Neural cell (in vitro differentiated cells): ENCODE measurements around the gene EMC9. TPM values are rescaled to one million over a fixed set of nuclear protein-coding genes. Genes with fewer than 3 reads are reported as not detected.
A peak's percentile ranks its signal among the peaks of the same experiment; 100 is the strongest.

Experiments used
- H2AFZ ChIP-seq: fragments of 200-600, 300-800 bp; sonication (generic), shearing (Covaris generic); 2 replicates; pipeline ENCODE4 v1.6.0; 2014; ENCODE audit warnings: low read depth, mild to moderate bottlenecking, antibody characterized with exemption, low read length, moderate library complexity
- H3F3A ChIP-seq: fragments of 200-600 bp; shearing (Covaris generic); 2 replicates; pipeline ENCODE4 v1.6.1; 2016; ENCODE audit warnings: mild to moderate bottlenecking, moderate library complexity, mixed read lengths, antibody characterized with exemption, low read length; ENCODE audit not compliant: insufficient read depth, poor library complexity, severe bottlenecking
- H3K27ac ChIP-seq: fragments of 200-600, 300-800 bp; sonication (generic), shearing (Covaris generic); 2 replicates; pipeline ENCODE4 v1.5.1; 2014; ENCODE audit warnings: mild to moderate bottlenecking, low read length, moderate library complexity
- H3K27me3 ChIP-seq: fragments of 300-800, 200-600 bp; sonication (generic), shearing (Covaris generic); 2 replicates; pipeline ENCODE4 v1.6.0; 2014; ENCODE audit warnings: mild to moderate bottlenecking, low read depth, low read length, moderate library complexity; ENCODE audit not compliant: insufficient read depth
- H3K36me3 ChIP-seq: fragments of 300-800, 200-600 bp; sonication (generic), shearing (Covaris generic); 2 replicates; pipeline ENCODE4 v1.5.1; 2014; ENCODE audit warnings: mild to moderate bottlenecking, antibody characterized with exemption, low read length, moderate library complexity; ENCODE audit not compliant: insufficient read depth
- H3K4me2 ChIP-seq: fragments of 300-800, 200-600 bp; sonication (generic), shearing (Covaris generic); 2 replicates; pipeline ENCODE4 v1.6.0; 2014; ENCODE audit warnings: mild to moderate bottlenecking, low read length
- H3K4me3 ChIP-seq: fragments of 300-800, 200-600 bp; sonication (generic), shearing (Covaris generic); 2 replicates; pipeline ENCODE4 v1.5.1; 2014; ENCODE audit warnings: mild to moderate bottlenecking, low read length, moderate library complexity
- H3K79me2 ChIP-seq: fragments of 200-600 bp; shearing (Covaris generic); replicated peaks from 2 replicates; pipeline ENCODE4 v1.6.0; 2014; ENCODE audit warnings: mild to moderate bottlenecking, low read length, moderate library complexity; ENCODE audit not compliant: insufficient read depth
- H3K9ac ChIP-seq: fragments of 300-800, 200-600 bp; sonication (generic), shearing (Covaris generic); 2 replicates; pipeline ENCODE4 v1.6.1; 2016; ENCODE audit warnings: mild to moderate bottlenecking, low read length, mixed read lengths
- H3K9me2 ChIP-seq: fragments of 200-600 bp; shearing (Covaris generic); 2 replicates; pipeline ENCODE4 v1.6.1; 2016; ENCODE audit warnings: mild to moderate bottlenecking, low read length, mixed read lengths; ENCODE audit not compliant: insufficient read depth
- H3K9me3 ChIP-seq: fragments of 200-600, 300-800 bp; sonication (generic), shearing (Covaris generic); 2 replicates; pipeline ENCODE4 v1.6.1; 2016; ENCODE audit warnings: mild to moderate bottlenecking, mixed run types, low read length, moderate library complexity, mixed read lengths
- H4K20me1 ChIP-seq: fragments of 200-600 bp; shearing (Covaris generic); 2 replicates; pipeline ENCODE4 v1.6.1; 2016; ENCODE audit warnings: mild to moderate bottlenecking, mixed run types; ENCODE audit not compliant: insufficient read depth
- EP300 ChIP-seq: fragments of 450-650 bp; conservative IDR thresholded peaks from 2 replicates; pipeline ENCODE4 v1.6.1; 2014; ENCODE audit warnings: antibody characterized with exemption, mild to moderate bottlenecking, moderate library complexity; ENCODE audit not compliant: poor library complexity, severe bottlenecking
- EZH2 ChIP-seq: fragments of 200-600, 300-800 bp; shearing (Covaris generic), sonication (generic); IDR thresholded peaks from 2 replicates; pipeline ENCODE4 v1.6.1; 2014; ENCODE audit warnings: antibody characterized with exemption, low read length, borderline replicate concordance, mild to moderate bottlenecking; ENCODE audit not compliant: insufficient read depth, poor library complexity, severe bottlenecking
- MXI1 ChIP-seq: fragments of 450-650 bp; conservative IDR thresholded peaks from 2 replicates; pipeline ENCODE4 v1.6.1; 2014; ENCODE audit warnings: antibody characterized with exemption, mild to moderate bottlenecking; ENCODE audit not compliant: poor library complexity, severe bottlenecking
- POLR2AphosphoS5 ChIP-seq: IDR thresholded peaks from 2 replicates; pipeline ENCODE4 v1.6.1; 2012
- RAD21 ChIP-seq: fragments of 450-650 bp; conservative IDR thresholded peaks from 2 replicates; pipeline ENCODE4 v1.6.1; 2014; ENCODE audit warnings: antibody characterized with exemption, mild to moderate bottlenecking, moderate library complexity
- SMC3 ChIP-seq: fragments of 450-650 bp; conservative IDR thresholded peaks from 2 replicates; pipeline ENCODE4 v1.6.1; 2014; ENCODE audit warnings: antibody characterized with exemption, mild to moderate bottlenecking, moderate library complexity; ENCODE audit not compliant: poor library complexity
- TAF1 ChIP-seq: IDR thresholded peaks from 2 replicates; pipeline ENCODE4 v1.6.1; 2012; ENCODE audit warnings: low read depth
- polyA plus RNA-seq: library from polyadenylated mRNA; depleted of rRNA; stranded (reverse); fragments of >200 nt; gene quantifications from 2 replicates; pipeline ENCODE4 v1.2.3, GENCODE V29; 2014
- TF ChIP-seq, protein P1 (sequence below): fragments of 450-650 bp; IDR thresholded peaks from 2 replicates; pipeline ENCODE4 v1.5.1; 2014; ENCODE audit warnings: antibody characterized with exemption, mild to moderate bottlenecking, moderate library complexity; ENCODE audit not compliant: poor library complexity, severe bottlenecking
- TF ChIP-seq, protein P2 (sequence below): IDR thresholded peaks from 2 replicates; pipeline ENCODE4 v1.6.1; 2012; ENCODE audit warnings: borderline replicate concordance

The EMC9 gene
- polyA plus RNA-seq, 1 donor from 2014 or later = 45.1 TPM

DNA sequence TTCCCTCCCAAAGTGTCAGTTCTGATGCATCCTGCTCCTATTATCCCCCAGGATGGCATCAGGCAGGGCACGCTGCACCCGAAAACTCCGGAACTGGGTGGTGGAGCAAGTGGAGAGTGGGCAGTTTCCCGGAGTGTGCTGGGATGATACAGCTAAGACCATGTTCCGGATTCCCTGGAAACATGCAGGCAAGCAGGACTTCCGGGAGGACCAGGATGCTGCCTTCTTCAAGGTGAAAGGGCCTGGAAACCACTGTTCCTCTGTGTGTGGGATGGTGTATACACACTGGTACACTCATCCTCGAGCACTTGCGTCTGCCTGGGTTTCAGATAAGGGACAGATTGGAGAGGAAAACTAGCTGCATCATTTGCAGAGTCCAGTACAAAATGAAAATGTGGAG lies 20.7 kb upstream of the EMC9 start:
- Histone ChIP-seq H3K36me3 (no peaks in the 10 kb centered on the region), H2AFZ (no peak overlapping the region), H3K9me3 (no peaks in the 10 kb centered on the region), H3K27ac (no peak overlapping the region), H3K9me2 (no peaks in the 10 kb centered on the region), H3K4me2 (no peak overlapping the region), H3F3A (no peaks in the 10 kb centered on the region), H3K79me2 (no peaks in the 10 kb centered on the region), H3K4me3 (no peak overlapping the region), H3K27me3 (no peaks in the 10 kb centered on the region), H4K20me1 (no peaks in the 10 kb centered on the region), H3K9ac (no peak overlapping the region)
- TF ChIP-seq EP300 (no peak), RAD21 (no peak), MXI1 (no peak), POLR2AphosphoS5 (no peak), TAF1 (no peak), SMC3 (no peak), EZH2 (no peak)
- TF ChIP-seq, protein P1, sequence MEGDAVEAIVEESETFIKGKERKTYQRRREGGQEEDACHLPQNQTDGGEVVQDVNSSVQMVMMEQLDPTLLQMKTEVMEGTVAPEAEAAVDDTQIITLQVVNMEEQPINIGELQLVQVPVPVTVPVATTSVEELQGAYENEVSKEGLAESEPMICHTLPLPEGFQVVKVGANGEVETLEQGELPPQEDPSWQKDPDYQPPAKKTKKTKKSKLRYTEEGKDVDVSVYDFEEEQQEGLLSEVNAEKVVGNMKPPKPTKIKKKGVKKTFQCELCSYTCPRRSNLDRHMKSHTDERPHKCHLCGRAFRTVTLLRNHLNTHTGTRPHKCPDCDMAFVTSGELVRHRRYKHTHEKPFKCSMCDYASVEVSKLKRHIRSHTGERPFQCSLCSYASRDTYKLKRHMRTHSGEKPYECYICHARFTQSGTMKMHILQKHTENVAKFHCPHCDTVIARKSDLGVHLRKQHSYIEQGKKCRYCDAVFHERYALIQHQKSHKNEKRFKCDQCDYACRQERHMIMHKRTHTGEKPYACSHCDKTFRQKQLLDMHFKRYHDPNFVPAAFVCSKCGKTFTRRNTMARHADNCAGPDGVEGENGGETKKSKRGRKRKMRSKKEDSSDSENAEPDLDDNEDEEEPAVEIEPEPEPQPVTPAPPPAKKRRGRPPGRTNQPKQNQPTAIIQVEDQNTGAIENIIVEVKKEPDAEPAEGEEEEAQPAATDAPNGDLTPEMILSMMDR = no peak
- TF ChIP-seq, protein P2, sequence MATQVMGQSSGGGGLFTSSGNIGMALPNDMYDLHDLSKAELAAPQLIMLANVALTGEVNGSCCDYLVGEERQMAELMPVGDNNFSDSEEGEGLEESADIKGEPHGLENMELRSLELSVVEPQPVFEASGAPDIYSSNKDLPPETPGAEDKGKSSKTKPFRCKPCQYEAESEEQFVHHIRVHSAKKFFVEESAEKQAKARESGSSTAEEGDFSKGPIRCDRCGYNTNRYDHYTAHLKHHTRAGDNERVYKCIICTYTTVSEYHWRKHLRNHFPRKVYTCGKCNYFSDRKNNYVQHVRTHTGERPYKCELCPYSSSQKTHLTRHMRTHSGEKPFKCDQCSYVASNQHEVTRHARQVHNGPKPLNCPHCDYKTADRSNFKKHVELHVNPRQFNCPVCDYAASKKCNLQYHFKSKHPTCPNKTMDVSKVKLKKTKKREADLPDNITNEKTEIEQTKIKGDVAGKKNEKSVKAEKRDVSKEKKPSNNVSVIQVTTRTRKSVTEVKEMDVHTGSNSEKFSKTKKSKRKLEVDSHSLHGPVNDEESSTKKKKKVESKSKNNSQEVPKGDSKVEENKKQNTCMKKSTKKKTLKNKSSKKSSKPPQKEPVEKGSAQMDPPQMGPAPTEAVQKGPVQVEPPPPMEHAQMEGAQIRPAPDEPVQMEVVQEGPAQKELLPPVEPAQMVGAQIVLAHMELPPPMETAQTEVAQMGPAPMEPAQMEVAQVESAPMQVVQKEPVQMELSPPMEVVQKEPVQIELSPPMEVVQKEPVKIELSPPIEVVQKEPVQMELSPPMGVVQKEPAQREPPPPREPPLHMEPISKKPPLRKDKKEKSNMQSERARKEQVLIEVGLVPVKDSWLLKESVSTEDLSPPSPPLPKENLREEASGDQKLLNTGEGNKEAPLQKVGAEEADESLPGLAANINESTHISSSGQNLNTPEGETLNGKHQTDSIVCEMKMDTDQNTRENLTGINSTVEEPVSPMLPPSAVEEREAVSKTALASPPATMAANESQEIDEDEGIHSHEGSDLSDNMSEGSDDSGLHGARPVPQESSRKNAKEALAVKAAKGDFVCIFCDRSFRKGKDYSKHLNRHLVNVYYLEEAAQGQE = no peak

DNA sequence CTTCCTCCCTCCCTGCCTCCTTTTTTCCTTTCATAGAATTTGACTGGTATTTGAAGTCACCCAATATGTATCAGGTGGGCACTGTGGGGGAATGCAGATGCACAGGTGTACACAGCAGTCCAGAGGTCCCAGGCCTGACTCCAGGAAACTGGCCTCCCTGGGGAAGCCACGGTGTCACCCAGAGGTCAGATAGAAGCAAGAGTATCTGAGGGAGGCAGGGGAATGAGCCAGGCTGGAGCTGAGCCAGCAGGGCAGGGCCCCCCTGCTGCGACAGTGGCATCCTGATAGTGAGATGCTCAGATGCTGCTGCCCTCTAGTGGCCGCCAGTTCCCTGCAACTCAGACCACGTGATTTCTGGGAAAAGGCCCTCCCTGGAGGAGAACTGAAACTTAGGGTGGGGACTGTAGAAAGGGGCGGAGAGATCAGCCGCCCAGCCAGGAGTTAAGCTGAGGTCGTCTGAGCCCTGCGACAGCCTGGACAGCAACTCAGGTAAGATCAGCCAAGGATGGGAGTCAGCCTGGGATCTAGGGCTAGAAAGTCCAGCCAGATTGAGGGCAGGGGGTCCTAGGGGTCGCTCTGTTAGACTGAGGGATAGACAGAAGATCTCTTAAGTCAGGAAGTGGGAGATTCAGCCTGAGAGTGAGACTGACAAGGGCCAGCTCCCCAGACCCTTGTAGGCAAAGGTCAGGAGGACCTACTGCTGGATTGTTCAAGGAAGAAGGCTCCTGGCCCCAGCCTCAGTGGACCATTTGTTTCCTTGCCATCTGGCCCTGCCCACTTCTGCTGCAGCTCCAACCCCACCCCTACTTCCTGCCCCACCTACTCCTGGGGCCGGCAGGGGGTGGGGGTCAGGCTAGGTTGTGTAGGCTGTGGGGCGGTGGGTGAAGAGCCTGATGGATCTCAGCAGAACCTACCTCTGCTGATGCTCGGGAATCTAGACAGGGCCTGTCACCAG lies 19.7 kb upstream of the EMC9 start, which contains the start of gene IRF9:
Gene IRF9 (plus strand): TSS at position 416 of the 955 bp plus-strand sequence. CDS start 880 bp downstream, outside the sequence.
- Histone ChIP-seq H2AFZ (no peak within 1 kb of the TSS), H3F3A (no peaks in the 10 kb centered on the region), H3K4me2 (no peak within 1 kb of the TSS), H3K9ac (peak within 1 kb of the TSS; percentile 34), H3K9me3 (no peaks in the 10 kb centered on the region), H3K27ac (no peak within 1 kb of the TSS), H3K9me2 (no peaks in the 10 kb centered on the region), H4K20me1 (no peaks in the 10 kb centered on the region), H3K27me3 (no peaks in the 10 kb centered on the region), H3K79me2 (no peaks in the 10 kb centered on the region), H3K4me3 (no peak within 1 kb of the TSS), H3K36me3 (no peaks in the 10 kb centered on the region)
- TF ChIP-seq MXI1 (peak; percentile 53), POLR2AphosphoS5 (no peak), RAD21 (peak; percentile 83), EP300 (peak; percentile 43), SMC3 (peak; percentile 92), EZH2 (no peak), TAF1 (no peak)
- TF ChIP-seq, protein P2 = no peak
- TF ChIP-seq, protein P1 = peak; percentile 97
